GM19193 (cell line): ENCODE results near the gene CRB1.

Experiments
- POLR2A ChIP-seq: IDR thresholded peaks from 4 replicates; pipeline ENCODE4 v1.6.1; 2011; ENCODE audit not compliant: insufficient read depth, insufficient read length; ENCODE audit errors: extremely low read depth

The CRB1 gene

DNA sequence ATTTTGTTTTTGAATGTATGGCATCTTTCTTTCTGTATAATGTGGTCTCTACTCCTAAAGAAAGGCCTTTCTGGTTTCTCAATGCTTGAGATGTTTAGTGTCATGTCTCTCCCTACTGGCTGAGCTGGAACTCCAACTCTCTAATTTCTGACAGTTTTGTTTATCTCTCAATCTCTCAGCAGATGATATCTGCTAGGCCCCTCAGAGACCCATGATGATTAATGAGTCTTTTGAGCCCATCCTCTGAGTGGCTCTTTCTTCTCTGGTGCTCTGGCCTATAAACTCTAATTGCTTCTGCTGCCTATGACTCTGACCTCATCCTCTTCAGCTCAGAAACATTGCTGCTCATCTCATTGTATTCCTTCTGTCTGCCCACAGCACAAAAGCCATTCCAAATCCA lies 46.6 kb downstream of the CRB1 start:
- TF ChIP-seq POLR2A = no peak

DNA sequence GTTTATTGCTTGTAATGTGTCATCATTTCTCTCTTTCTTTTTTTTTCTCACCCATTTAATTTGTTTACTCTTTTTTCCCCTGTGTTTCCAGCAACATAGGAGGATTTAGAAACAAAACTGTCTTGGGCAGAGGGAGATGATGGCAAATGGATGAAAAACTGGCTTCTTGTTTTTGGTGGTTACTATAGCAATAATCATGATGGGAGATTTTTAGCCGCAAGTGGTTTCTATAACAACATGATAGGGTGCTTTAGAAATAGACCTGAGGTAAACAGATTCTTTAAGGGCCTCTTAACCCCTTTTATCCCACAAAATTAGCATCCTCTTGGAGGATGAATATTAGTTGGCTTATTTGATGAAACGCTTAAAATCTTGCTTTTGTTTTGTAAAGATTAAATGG lies 51.6 kb downstream of the CRB1 start:
- TF ChIP-seq POLR2A = no peak

DNA sequence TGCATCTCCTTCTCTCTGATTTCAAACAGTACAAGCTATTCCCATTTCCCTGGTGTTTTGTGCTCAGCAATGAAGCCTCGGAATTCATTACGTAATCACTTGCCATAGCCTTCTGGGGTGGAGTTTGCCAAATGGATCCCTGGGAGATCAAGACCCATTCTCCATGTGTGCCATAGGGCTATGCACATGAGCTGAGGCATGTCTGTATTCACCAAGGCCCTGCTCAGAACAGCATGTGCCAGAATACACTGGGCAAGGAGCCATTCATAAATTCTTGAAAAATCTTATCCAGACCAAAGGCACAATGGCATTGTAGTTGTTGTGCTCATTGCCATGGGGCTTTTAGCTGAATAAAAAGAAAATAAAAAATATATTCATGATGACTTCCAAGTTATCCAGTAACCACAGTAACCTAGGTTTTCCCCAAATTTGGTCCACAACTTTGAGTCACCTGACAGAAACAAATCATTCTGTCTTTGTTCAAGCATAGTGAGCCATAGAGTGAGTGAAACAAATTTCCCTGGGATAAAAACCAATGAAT lies 53.0 kb downstream of the CRB1 start:
- TF ChIP-seq POLR2A = no peak

DNA sequence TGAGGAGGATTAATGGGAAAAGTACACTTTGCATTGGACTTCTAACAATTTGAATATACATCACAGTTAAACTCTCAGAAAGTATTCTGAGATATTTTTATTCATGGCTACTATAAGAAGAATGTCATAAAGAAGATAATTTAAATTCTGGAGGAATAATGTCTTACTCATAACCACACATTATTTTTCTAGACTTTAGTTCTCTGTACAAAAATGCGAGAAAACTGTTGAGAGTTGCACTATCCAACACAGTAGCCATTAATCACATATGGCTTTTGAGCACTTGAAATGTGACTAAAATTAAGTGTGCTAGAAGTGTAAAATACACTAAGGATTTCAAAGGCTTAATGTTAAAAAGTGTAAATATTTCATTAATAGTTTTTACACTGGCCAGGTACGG lies 53.8 kb downstream of the CRB1 start:
- TF ChIP-seq POLR2A = no peak

DNA sequence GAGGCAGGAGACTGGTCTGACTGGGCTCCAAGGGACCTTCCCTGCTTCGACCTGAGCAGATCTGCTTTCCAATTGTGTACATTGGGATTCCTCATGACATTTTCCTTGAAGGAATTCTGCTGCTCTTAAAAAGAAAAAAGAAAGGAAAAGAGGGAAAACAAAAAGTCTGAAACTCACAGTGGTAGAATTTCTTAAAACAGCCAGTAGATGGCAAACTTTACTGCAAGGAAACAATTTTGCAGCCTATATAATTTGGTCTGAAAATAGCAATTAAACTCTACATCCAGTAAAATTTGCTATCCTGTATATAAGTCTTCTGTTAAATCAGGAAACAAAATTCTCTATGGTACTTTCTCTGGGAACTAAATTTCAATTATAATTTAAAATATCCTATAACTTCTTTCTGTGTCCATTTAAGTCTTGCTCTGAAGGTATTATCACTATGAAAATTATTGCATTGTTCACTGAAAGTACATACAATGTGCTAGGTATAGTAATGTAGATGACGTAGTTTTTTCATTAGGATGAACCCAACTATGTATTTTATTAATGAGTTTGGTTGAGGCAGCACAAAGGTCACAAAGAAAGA lies 59.8 kb downstream of the CRB1 start:
- no peak for TF ChIP-seq POLR2A

DNA sequence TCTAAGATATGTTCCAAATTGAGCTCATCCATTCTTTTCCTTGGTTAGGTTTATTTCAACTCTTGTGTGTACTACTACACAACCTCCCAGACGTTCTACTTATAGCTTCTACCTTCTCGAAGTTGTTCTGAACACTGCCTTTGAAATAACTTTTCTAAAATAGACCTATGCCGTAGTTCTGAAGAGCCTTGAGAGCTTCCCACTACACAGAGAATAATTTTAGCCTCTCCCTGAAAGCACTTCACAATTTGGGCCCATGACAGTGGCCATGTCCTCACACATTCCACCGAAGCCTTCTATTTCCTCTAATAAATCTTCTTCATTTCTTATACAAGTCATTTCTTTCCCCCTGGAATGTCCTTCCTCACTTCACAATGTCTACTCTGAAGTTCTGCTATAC lies 62.2 kb downstream of the CRB1 start:
- no peak for TF ChIP-seq POLR2A

DNA sequence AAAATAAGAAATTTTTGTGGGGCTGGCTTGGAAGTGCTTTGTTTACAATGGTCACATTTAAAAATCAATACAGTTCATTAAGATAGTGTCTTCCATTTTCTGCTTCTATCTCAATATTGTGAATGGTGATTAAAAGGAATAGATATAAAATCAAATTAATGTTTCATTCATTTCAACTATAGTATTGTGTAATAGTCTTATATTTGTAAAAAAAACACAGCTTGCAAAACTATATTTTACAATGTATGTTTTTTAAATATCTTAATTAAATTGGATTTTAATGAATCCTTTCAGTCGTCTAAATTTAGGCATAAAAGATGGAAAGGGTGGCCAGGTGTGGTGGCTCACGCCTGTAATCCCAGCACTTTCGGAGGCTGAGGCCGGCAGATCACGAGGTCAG lies 63.5 kb downstream of the CRB1 start:
- no peak for TF ChIP-seq POLR2A

DNA sequence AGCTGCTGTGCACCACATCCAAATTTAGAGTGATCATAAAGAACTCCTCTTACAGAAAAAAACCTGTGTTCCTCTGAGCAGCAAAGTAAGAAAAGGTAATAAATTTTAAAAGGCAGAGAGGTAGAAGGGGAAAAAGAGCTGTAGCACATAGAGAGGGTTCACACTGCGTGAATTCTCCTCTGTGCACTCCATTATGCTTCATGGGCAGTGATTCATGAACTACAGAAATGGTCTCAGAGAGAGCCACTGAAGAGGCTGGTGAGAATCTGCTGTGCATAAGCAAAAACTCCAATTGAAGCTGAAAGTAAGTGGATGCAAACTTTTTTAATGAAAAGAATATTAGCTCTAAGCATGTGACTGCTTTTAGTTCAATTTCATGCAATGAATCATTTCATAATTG lies 65.0 kb downstream of the CRB1 start:
- TF ChIP-seq POLR2A = no peak

DNA sequence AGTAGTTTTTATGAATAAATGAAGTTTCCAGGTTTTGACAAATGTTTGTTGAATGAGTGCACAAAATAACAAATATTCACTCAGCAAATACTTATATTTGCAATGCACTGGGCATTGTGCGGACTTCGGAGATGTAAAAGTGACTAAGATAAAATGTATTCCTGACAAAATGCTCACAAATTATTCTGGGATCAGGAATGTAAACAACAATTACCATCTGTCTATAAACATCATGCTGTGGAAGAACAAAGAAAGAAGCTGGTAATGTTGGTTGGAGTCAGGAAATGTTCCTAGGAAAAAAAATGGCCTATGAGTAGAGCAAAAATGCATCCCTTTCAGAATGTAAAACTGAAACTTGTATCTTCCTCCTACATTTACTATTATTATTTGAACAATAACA lies 68.5 kb downstream of the CRB1 start:
- no peak for TF ChIP-seq POLR2A

DNA sequence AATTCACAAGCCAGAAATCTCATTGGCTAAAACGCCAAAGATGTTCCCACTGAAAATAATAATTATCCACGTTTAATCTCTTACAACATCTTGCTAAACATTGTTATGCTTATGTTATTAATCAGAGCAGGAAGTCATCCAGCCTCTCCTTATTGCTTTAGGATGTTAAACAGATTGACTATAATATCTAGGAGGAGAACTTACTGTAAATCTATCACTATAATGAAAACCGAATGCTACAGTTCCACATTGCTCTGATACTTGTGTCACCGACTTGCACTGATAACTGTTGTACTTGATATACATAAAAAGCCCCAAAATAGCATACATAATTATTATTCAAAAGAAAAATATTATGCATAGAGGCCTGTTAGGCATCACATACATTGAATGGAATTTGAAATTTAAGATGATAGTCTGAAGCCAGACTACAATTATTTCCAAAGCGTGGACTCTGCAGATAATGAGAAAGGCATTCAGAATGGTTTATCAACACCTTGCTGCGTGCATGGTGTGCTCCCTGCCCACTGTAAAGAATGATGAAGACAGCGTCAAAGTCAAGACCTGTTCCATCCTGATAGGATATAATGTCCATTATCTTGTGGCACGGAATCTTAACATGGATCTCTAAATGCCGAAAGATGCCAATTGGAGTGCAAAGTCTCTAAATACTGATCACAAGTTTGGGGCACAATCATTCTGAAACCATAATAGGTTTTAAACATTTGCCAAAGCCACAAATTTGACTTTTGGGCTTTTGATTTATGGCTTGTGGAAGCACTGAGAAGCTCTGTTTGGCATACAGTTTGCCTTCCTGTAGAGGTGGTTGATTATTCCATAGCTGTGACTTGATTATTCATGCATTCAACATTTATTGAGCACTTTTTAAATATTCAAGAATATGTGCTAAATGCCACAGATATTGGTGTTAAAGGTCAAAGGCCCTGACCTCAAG lies 71.3 kb downstream of the CRB1 start:
- TF ChIP-seq POLR2A = no peak

DNA sequence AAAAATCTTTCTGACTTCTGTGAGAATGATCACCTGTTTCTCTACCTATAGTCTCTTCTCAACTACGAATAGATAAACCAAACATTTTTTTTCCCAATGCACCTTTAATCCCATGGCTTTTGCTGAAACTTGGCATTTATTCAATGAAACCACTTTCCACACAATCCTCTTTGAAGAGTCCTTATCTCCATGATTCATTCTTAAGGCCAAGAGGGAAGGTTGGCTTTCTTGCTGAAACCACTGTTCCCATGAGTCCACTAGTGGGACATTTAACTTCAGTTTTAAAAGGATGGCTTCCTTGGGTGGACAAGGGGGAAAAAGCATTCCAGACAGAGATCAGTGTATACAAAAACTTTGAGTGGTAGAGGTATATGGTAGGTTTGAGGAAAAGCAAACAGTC lies 73.6 kb downstream of the CRB1 start:
- no peak for TF ChIP-seq POLR2A

DNA sequence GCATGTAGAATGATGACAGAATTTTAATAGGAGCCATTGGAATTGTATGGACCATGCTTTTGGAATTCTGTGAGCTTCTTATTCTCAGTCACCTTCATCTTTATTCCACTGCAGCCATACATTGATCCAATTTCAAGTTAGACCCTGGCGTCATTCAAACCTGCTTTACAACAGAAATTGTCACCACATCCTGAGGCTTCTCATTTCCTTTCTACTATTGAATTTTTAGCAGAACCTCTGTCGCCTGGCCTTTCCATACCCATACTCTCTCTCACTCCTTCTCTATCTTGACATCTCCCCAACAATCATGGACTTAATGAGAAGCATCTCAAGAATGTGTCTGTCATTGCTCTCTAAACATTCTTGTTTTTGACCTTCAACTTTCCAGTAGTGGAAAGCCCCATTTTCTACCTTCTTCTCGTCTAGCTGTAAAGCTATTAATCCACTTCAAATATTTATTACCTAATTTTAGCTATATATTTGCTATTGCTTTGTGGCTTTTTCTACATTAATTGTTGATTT lies 74.1 kb downstream of the CRB1 start:
- TF ChIP-seq POLR2A = no peak

DNA sequence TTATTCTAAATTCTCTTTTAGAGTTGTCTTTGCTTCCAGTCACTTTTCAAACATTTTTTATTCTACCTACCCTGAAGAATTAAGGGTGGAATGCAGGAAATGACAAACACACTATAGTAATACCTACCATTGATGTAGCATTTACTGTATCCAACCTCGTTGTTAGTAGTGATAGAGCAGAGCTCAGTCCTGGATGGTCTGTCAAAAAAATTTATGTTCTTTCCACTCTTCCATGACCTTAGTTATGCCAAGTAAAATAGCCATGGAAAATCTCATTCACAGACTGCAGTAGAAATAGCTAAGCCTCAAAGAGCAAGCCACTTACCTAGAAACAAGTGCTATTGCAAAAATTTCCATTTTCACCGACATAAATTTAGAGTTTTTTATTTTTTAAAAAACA lies 74.6 kb downstream of the CRB1 start:
- TF ChIP-seq POLR2A = no peak

DNA sequence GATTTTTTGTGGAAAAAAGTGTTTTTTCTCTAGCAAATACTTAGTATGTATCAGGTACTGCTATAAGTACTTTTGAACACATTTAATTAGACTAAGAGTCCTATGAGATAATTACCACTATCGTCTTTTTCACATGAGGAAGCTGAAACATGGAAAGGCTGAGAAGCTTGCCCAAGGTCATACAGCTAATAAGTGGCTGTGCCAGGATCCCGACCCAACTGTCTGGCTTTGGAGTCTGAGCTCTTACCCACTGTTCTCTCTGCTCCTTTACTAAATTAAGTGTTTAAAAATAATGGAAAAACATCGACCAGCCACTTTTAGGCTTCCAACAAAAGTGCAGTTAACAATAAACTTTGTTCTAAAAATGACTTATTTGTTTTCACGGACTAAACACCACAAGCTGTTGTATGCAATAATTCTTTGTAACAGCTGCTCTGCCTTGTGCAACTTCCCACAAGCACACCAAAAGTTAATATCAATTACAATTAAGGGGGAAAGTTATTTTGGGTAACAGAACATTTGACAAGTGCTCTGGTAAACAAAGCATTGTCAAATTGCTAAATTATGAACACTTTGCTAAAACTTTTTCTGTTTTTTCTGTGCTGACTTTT lies 75.7 kb downstream of the CRB1 start:
- TF ChIP-seq POLR2A = no peak

DNA sequence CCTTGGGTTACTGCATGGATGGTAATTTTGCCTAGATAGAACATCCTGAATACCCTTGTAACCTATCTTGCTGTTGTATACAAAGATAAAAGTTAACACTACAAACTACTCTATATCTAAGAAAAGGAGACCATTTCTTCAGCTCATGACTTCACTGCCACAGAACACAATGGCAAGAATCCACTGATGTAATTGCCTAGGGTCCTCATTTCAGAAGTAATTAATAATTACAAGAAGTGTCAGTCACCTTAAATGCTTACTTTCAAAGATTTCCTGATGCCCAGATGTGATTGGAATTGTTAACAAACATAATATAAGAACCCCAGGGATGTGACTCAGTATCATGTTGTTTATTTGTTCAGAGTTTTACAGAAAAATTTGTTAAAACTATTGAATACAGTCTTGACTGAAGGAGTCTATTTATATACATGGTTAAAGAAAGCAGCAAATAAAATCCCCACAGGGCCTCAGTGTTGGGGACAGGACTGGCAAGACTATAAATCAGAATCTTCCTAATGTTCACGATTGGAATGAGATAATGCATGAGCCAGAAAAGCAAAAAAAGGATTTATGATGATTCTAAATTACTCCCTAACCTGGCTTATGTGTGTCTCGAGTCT lies 83.9 kb downstream of the CRB1 start:
- no peak for TF ChIP-seq POLR2A
